GM12878 (cell line): ENCODE results near the gene SHROOM2. TPM values are rescaled to one million over a fixed set of nuclear protein-coding genes. Genes with fewer than 3 reads are reported as not detected.

Source experiments
- ATAC-seq: fragments of 200-7000 bp; cut with Tn5 transposase; 3 replicates; pipeline ENCODE4 v1.9.1; 2020; ENCODE audit warnings: mild to moderate bottlenecking, moderate library complexity
- BruUV-seq: library from RNA; stranded (reverse); fragments of 400-500 nt; replicated peaks from 2 replicates; lab custom pipeline; 2021; lab: Mats Ljungman, UMichigan
- CTCF ChIA-PET: fragments of 300-600 bp; sonication (Branson Sonifier 250); formaldehyde crosslinking; extraction: SDS; loops from one replicate; lab custom pipeline; 2021; ENCODE audit warnings: inconsistent platforms; lab: Yijun Ruan, JAX
- POLR2A ChIA-PET: fragments of 350-600 bp; formaldehyde crosslinking; extraction: SDS; loops from one replicate; lab custom pipeline; 2021; ENCODE audit warnings: inconsistent platforms; lab: Charles Lee
- RAD21 ChIA-PET: fragments of 300-600 bp; sonication (Branson Sonifier 250); formaldehyde crosslinking; loops from one replicate; lab custom pipeline; 2023; ENCODE audit warnings: antibody characterized with exemption; ENCODE audit not compliant: unreplicated experiment; lab: Charles Lee
- SMC1A ChIA-PET: fragments of 300-600 bp; sonication (Branson Sonifier 250); formaldehyde crosslinking; loops from one replicate; lab custom pipeline; 2023; ENCODE audit not compliant: unreplicated experiment, uncharacterized antibody; lab: Charles Lee
- DNase-seq: peaks from one replicate; pipeline ENCODE4 v3.0.0-alpha.2; 2011; ENCODE audit warnings: low read depth, low spot score
- FAIRE-seq: peaks from 3 replicates; lab custom pipeline; 2011; peaks lifted over from hg19 to GRCh38; lab: Jason Lieb, UNC
- H2AFZ ChIP-seq: 2 replicates; pipeline ENCODE4 v1.6.0; 2011; ENCODE audit warnings: low read depth, low read length, control low read depth; ENCODE audit not compliant: control insufficient read depth
- H3K27ac ChIP-seq: 2 replicates; pipeline ENCODE4 v1.5.1; 2011; ENCODE audit warnings: control low read depth; ENCODE audit not compliant: control insufficient read depth, insufficient read depth
- H3K27me3 ChIP-seq, 2 experiments: replicated peaks in 1 of 2; 2 replicates each; pipeline versions ENCODE4 v1.6.0 to v1.6.1; 2011; ENCODE audit warnings: low read length in 1 of 2; ENCODE audit not compliant: control insufficient read depth in 2 of 2, insufficient read depth in 2 of 2
- H3K36me3 ChIP-seq, 2 experiments: 2 replicates each; pipeline ENCODE4 v1.5.1; 2011; ENCODE audit warnings: low read length in 1 of 2; ENCODE audit not compliant: control insufficient read depth in 2 of 2, insufficient read depth in 2 of 2
- H3K4me1 ChIP-seq: 2 replicates; pipeline ENCODE4 v1.6.1; 2011; ENCODE audit warnings: mild to moderate bottlenecking, low read length, moderate library complexity, mixed read lengths; ENCODE audit not compliant: control insufficient read depth, insufficient read depth
- H3K4me2 ChIP-seq: 2 replicates; pipeline ENCODE4 v1.6.0; 2011; ENCODE audit warnings: control low read depth; ENCODE audit not compliant: control insufficient read depth, insufficient read depth
- H3K4me3 ChIP-seq: fragments of 200-600 bp; sonication (generic); 2 replicates; pipeline ENCODE4 v1.5.1; 2016
- H3K79me2 ChIP-seq: 2 replicates; pipeline ENCODE4 v1.6.0; 2011; ENCODE audit warnings: low read length; ENCODE audit not compliant: control insufficient read depth, insufficient read depth
- H3K9ac ChIP-seq: 2 replicates; pipeline ENCODE4 v1.8.0; 2011; ENCODE audit warnings: low read length, control low read depth, mixed read lengths; ENCODE audit not compliant: control insufficient read depth, insufficient read depth
- H3K9me3 ChIP-seq: replicated peaks from 3 replicates; pipeline ENCODE4 v1.5.1; 2011; ENCODE audit warnings: mild to moderate bottlenecking, low read length; ENCODE audit not compliant: control insufficient read depth, insufficient read depth
- H4K20me1 ChIP-seq: 2 replicates; pipeline ENCODE4 v1.6.0; 2011; ENCODE audit not compliant: control insufficient read depth, insufficient read depth
- NFXL1 ChIP-seq: fragments of 450-650 bp; IDR thresholded peaks from 2 replicates; pipeline ENCODE4 v1.6.1; 2017; ENCODE audit warnings: antibody characterized with exemption, mild to moderate bottlenecking, borderline replicate concordance
- NR2C1 ChIP-seq: fragments of 450-650 bp; IDR thresholded peaks from 2 replicates; pipeline ENCODE4 v1.6.1; 2017; ENCODE audit warnings: antibody characterized with exemption, mild to moderate bottlenecking, moderate library complexity
- NR2F1 ChIP-seq: fragments of 450-650 bp; conservative IDR thresholded peaks from 2 replicates; pipeline ENCODE4 v1.6.1; 2017; ENCODE audit warnings: mild to moderate bottlenecking
- POLR2A ChIP-seq: IDR thresholded peaks from 2 replicates; pipeline ENCODE4 v1.6.1; 2011; ENCODE audit warnings: low read depth, mild to moderate bottlenecking, low read length
- SMC3 ChIP-seq: IDR thresholded peaks from 2 replicates; pipeline ENCODE4 v1.6.1; 2011; ENCODE audit warnings: low read length, improper control_type of control experiment, borderline replicate concordance
- SPI1 ChIP-seq: IDR thresholded peaks from 2 replicates; pipeline ENCODE4 v1.6.1; 2011; ENCODE audit warnings: low read depth, mild to moderate bottlenecking, low read length, moderate library complexity, borderline replicate concordance; ENCODE audit not compliant: insufficient read depth
- SUZ12 ChIP-seq: fragments of 200-600 bp; sonication (generic); IDR thresholded peaks from one replicate; pipeline ENCODE4 v1.6.1; 2018; ENCODE audit warnings: antibody characterized with exemption, mild to moderate bottlenecking; ENCODE audit not compliant: unreplicated experiment
- TAF1 ChIP-seq: IDR thresholded peaks from 2 replicates; pipeline ENCODE4 v1.6.1; 2011; ENCODE audit warnings: mild to moderate bottlenecking, low read depth, low read length, borderline replicate concordance
- TARDBP ChIP-seq: IDR thresholded peaks from 2 replicates; pipeline ENCODE4 v1.6.1; 2016; ENCODE audit warnings: borderline replicate concordance
- ZZZ3 ChIP-seq: IDR thresholded peaks from 2 replicates; pipeline ENCODE4 v1.6.1; 2011; ENCODE audit warnings: low read depth; ENCODE audit not compliant: control insufficient read depth, insufficient read length
- WGBS: methylation state at CpG from one replicate; pipeline ENCODE4 v1.1.6; 2016; ENCODE audit warnings: low lambda C conversion rate; ENCODE audit not compliant: insufficient replicate concordance, insufficient coverage; ENCODE audit errors: missing lambda C conversion rate; 5-methylcytosine and 5-hydroxymethylcytosine counted together
- in situ Hi-C: fragments of 300-500 bp; cut with MboI; formaldehyde crosslinking; loops from 9 replicates; pipeline ENCODE4 v1.14.3; 2018; ENCODE audit warnings: mixed read lengths
- intact Hi-C: fragments of 100-400 bp; cut with micrococcal nuclease; formaldehyde crosslinking; loops from one replicate; pipeline ENCODE4 v1.14.2; 2022; ENCODE audit not compliant: unreplicated experiment
- polyA plus RNA-seq, 11 experiments: library from polyadenylated mRNA; depleted of rRNA in 4 of 11; unstranded in 6 of 11; stranded (reverse) in 5 of 11; fragments of >200 nt; fragmentation: Nextera tagmentation in 4 of 11; fragmentation: Illumina TruSeq in 1 of 11; extraction: Ambion mirVana in 4 of 11; extraction: Trizol in 1 of 11; gene quantifications; 1 replicate in 1 of 11; 2 replicates in 10 of 11; pipeline versions ENCODE4 v1.2.1 to v1.2.3, GENCODE V29; 2011 to 2016; ENCODE audit warnings: inconsistent platforms in 2 of 11, missing spikeins in 2 of 11, low read depth in 1 of 11
- total RNA-seq, 4 experiments: library from RNA; depleted of rRNA in 3 of 4; stranded (reverse); fragments of >200 nt in 3 of 4; fragmentation: Illumina TruSeq in 1 of 4; extraction: Trizol in 1 of 4; gene quantifications; 2 replicates each; pipeline versions ENCODE4 v1.2.1 to v1.2.3, GENCODE V29; 2013 to 2021
- TF ChIP-seq, protein P1 (sequence below): IDR thresholded peaks from 2 replicates; pipeline ENCODE4 v1.6.1; 2011; ENCODE audit warnings: low read depth, low read length, improper control_type of control experiment, borderline replicate concordance
- TF ChIP-seq, protein P2 (sequence below): fragments of 450-650 bp; IDR thresholded peaks from 2 replicates; pipeline ENCODE4 v1.6.1; 2017; ENCODE audit warnings: mild to moderate bottlenecking
- TF ChIP-seq, protein P3 (sequence below), 3 experiments: IDR thresholded peaks in 2 of 3; conservative IDR thresholded peaks in 1 of 3; 2 replicates each; pipeline ENCODE4 v1.5.1; 2011; ENCODE audit warnings: low read depth in 3 of 3, low read length in 3 of 3, mild to moderate bottlenecking in 3 of 3, control low read depth in 2 of 3, moderate library complexity in 2 of 3, inconsistent platforms in 1 of 3, mixed read lengths in 1 of 3; ENCODE audit not compliant: control insufficient read depth in 2 of 3, insufficient read depth in 1 of 3; ENCODE audit errors: extremely low read depth in 1 of 3
- TF ChIP-seq, protein P4 (sequence below): fragments of 450-650 bp; formaldehyde crosslinking; IDR thresholded peaks from 2 replicates; pipeline ENCODE4 v1.4.0; 2020; ENCODE audit warnings: mild to moderate bottlenecking, moderate library complexity

The SHROOM2 gene
- total and polyA plus RNA-seq, 10 of the 15 experiments (the other 5 are each of a cell fraction or from before 2014, with no cell fraction given), result under 0.01 to 0.15 (median 0.09) TPM; not detected in 2

DNA sequence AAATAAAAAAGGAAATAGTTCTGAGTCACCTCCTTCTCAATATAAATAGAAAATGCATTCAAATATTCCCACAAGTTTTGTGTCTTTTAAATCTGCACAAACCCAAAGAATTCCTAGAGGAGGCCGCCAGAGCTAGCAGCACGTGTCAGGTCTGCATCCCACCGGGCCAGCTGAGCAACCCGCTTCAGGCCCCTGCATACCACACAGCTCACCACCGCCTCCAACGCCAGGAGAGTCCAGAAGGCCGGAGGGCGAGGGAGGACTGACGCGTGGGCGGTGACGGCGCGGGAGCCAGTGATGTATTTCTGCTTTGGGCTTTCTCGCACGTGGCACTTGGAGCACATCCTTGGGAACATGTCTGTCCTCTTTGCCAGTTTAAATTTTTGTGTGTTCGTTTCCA, 119.1 kb downstream of the SHROOM2 start:
- RAD21 ChIA-PET, result no interaction called here
- POLR2A ChIA-PET, result no interaction called here
- H3K79me2 ChIP-seq, result no peaks in the 10 kb centered on the region
- ATAC-seq (no peak), DNase-seq (no peak), FAIRE-seq (no peak)
- no peaks in the 10 kb centered on the region for H3K4me1 ChIP-seq
- SMC1A ChIA-PET, result no interaction called here
- no peak overlapping the region for H3K9ac ChIP-seq
- H3K36me3 ChIP-seq, result no peaks in the 10 kb centered on the region
- H3K27me3 ChIP-seq, result no peaks in the 10 kb centered on the region
- H3K27ac ChIP-seq, result no peak overlapping the region
- 57% methylated on average over 17 of the region's 17 CpGs for WGBS
- intact Hi-C loops (no loop called here), in situ Hi-C loops (no loop called here)
- H4K20me1 ChIP-seq, result no peaks in the 10 kb centered on the region
- CTCF ChIA-PET, result interaction anchor here (0.7 to 1.3 kb wide), 2 partner anchors 26 kb away, joined by 3 to 6 read pairs; no protein-coding TSS in a partner anchor
- no peaks in the 10 kb centered on the region for H3K9me3 ChIP-seq
- H3K4me3 ChIP-seq, result no peak overlapping the region
- TF ChIP-seq TAF1, result no peak
- no peak for TF ChIP-seq POLR2A
- TF ChIP-seq, protein P1, sequence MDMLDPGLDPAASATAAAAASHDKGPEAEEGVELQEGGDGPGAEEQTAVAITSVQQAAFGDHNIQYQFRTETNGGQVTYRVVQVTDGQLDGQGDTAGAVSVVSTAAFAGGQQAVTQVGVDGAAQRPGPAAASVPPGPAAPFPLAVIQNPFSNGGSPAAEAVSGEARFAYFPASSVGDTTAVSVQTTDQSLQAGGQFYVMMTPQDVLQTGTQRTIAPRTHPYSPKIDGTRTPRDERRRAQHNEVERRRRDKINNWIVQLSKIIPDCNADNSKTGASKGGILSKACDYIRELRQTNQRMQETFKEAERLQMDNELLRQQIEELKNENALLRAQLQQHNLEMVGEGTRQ, result no peak
- no peak for TF ChIP-seq NR2C1
- TF ChIP-seq SUZ12, result no peak
- TF ChIP-seq SMC3, result no peak
- TF ChIP-seq, protein P2, sequence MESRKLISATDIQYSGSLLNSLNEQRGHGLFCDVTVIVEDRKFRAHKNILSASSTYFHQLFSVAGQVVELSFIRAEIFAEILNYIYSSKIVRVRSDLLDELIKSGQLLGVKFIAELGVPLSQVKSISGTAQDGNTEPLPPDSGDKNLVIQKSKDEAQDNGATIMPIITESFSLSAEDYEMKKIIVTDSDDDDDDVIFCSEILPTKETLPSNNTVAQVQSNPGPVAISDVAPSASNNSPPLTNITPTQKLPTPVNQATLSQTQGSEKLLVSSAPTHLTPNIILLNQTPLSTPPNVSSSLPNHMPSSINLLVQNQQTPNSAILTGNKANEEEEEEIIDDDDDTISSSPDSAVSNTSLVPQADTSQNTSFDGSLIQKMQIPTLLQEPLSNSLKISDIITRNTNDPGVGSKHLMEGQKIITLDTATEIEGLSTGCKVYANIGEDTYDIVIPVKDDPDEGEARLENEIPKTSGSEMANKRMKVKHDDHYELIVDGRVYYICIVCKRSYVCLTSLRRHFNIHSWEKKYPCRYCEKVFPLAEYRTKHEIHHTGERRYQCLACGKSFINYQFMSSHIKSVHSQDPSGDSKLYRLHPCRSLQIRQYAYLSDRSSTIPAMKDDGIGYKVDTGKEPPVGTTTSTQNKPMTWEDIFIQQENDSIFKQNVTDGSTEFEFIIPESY, result no peak
- TF ChIP-seq NR2F1, result no peak
- TF ChIP-seq SPI1, result no peak
- TF ChIP-seq ZZZ3, result no peak
- TF ChIP-seq TARDBP, result no peak
- TF ChIP-seq, protein P3, sequence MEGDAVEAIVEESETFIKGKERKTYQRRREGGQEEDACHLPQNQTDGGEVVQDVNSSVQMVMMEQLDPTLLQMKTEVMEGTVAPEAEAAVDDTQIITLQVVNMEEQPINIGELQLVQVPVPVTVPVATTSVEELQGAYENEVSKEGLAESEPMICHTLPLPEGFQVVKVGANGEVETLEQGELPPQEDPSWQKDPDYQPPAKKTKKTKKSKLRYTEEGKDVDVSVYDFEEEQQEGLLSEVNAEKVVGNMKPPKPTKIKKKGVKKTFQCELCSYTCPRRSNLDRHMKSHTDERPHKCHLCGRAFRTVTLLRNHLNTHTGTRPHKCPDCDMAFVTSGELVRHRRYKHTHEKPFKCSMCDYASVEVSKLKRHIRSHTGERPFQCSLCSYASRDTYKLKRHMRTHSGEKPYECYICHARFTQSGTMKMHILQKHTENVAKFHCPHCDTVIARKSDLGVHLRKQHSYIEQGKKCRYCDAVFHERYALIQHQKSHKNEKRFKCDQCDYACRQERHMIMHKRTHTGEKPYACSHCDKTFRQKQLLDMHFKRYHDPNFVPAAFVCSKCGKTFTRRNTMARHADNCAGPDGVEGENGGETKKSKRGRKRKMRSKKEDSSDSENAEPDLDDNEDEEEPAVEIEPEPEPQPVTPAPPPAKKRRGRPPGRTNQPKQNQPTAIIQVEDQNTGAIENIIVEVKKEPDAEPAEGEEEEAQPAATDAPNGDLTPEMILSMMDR (IDR thresholded peaks at IDR 0.05 in 2 of 3, conservative IDR thresholded peaks at IDR 0.05 in 1 of 3; ENCODE audit: control insufficient read depth in 2 of 3, extremely low read depth in 1 of 3, insufficient read depth in 1 of 3, low read depth in 3 of 3, low read length in 3 of 3), result no peak
- TF ChIP-seq, protein P4, sequence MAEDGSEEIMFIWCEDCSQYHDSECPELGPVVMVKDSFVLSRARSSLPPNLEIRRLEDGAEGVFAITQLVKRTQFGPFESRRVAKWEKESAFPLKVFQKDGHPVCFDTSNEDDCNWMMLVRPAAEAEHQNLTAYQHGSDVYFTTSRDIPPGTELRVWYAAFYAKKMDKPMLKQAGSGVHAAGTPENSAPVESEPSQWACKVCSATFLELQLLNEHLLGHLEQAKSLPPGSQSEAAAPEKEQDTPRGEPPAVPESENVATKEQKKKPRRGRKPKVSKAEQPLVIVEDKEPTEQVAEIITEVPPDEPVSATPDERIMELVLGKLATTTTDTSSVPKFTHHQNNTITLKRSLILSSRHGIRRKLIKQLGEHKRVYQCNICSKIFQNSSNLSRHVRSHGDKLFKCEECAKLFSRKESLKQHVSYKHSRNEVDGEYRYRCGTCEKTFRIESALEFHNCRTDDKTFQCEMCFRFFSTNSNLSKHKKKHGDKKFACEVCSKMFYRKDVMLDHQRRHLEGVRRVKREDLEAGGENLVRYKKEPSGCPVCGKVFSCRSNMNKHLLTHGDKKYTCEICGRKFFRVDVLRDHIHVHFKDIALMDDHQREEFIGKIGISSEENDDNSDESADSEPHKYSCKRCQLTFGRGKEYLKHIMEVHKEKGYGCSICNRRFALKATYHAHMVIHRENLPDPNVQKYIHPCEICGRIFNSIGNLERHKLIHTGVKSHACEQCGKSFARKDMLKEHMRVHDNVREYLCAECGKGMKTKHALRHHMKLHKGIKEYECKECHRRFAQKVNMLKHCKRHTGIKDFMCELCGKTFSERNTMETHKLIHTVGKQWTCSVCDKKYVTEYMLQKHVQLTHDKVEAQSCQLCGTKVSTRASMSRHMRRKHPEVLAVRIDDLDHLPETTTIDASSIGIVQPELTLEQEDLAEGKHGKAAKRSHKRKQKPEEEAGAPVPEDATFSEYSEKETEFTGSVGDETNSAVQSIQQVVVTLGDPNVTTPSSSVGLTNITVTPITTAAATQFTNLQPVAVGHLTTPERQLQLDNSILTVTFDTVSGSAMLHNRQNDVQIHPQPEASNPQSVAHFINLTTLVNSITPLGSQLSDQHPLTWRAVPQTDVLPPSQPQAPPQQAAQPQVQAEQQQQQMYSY, result no peak
- TF ChIP-seq NFXL1, result no peak
- BruUV-seq, result no TSS peak
- H2AFZ ChIP-seq, result no peak overlapping the region
- H3K4me2 ChIP-seq, result no peak overlapping the region
